Endodermal cell (in vitro differentiated cells): ENCODE measurements around the gene KIRREL3. TPM values are rescaled to one million over a fixed set of nuclear protein-coding genes. Genes with fewer than 3 reads are reported as not detected.
A peak's percentile ranks its signal among the peaks of the same experiment; 100 is the strongest.

Experiments used
- DNase-seq: peaks from one replicate; pipeline ENCODE4 v3.0.0-alpha.2; 2017
- H3K27ac ChIP-seq: 2 replicates; pipeline ENCODE4 v1.5.1; 2013; ENCODE audit warnings: mild to moderate bottlenecking, low read depth, low read length, moderate library complexity
- H3K27me3 ChIP-seq: 2 replicates; pipeline ENCODE4 v1.6.1; 2013; ENCODE audit warnings: mild to moderate bottlenecking, low read length, moderate library complexity; ENCODE audit not compliant: insufficient read depth, control insufficient read depth, poor library complexity, severe bottlenecking
- H3K36me3 ChIP-seq: 2 replicates; pipeline ENCODE4 v1.7.0; 2013; ENCODE audit warnings: mild to moderate bottlenecking, low read length, moderate library complexity; ENCODE audit not compliant: control insufficient read depth, insufficient read depth
- H3K4me1 ChIP-seq: one replicate; pipeline ENCODE4 v1.7.0; 2013; ENCODE audit warnings: low read length; ENCODE audit not compliant: control insufficient read depth, insufficient read depth
- H3K4me3 ChIP-seq: 2 replicates; pipeline ENCODE4 v1.5.1; 2013; ENCODE audit warnings: mild to moderate bottlenecking, low read length, moderate library complexity
- H3K9ac ChIP-seq: 2 replicates; pipeline ENCODE4 v1.6.1; 2013; ENCODE audit warnings: mild to moderate bottlenecking, low read length, moderate library complexity; ENCODE audit not compliant: poor library complexity, severe bottlenecking; ENCODE audit errors: extremely low read depth
- H3K9me3 ChIP-seq: 2 replicates; pipeline ENCODE4 v1.6.1; 2013; ENCODE audit warnings: mild to moderate bottlenecking, low read length, moderate library complexity; ENCODE audit not compliant: control insufficient read depth
- H3K27ac Mint-ChIP-seq: 2 replicates; pipeline ENCODE4 v1.8.0; 2020; ENCODE audit warnings: mixed read lengths
- H3K27me3 Mint-ChIP-seq: 2 replicates; pipeline ENCODE4 v1.8.0; 2021; ENCODE audit warnings: mild to moderate bottlenecking, mixed read lengths; ENCODE audit not compliant: insufficient read depth
- H3K36me3 Mint-ChIP-seq: 2 replicates; pipeline ENCODE4 v1.8.0; 2020; ENCODE audit warnings: low read depth, mixed read lengths
- H3K4me1 Mint-ChIP-seq: 2 replicates; pipeline ENCODE4 v1.8.0; 2020; ENCODE audit warnings: mixed read lengths
- H3K4me3 Mint-ChIP-seq: 2 replicates; pipeline ENCODE4 v1.8.0; 2020; ENCODE audit warnings: mild to moderate bottlenecking, moderate library complexity, mixed read lengths
- H3K9me3 Mint-ChIP-seq: 2 replicates; pipeline ENCODE4 v1.8.0; 2020; ENCODE audit warnings: mild to moderate bottlenecking, mixed read lengths
- WGBS, 2 experiments: methylation state at CpG; one replicate each; pipeline versions ENCODE4 v1.1.5 to v1.1.7; 2013; ENCODE audit warnings: missing lambda C conversion rate in 2 of 2, mixed read lengths in 1 of 2; ENCODE audit not compliant: insufficient coverage in 1 of 2, insufficient read length in 1 of 2; 5-methylcytosine and 5-hydroxymethylcytosine counted together
- total RNA-seq, 2 donors: library from RNA; stranded (reverse); fragmentation: NEBNext Ultra II Directional in 1 of 2; extraction: Animal tissue kit (Norgen Biotek cat#: 25700) in 1 of 2; gene quantifications; 2 replicates in 1 of 2; 3 replicates in 1 of 2; pipeline ENCODE4 v1.2.1, GENCODE V29; 2021
- TF ChIP-seq, protein P1 (sequence below): fragments of 200-600 bp; sonication (generic); conservative IDR thresholded peaks from 2 replicates; pipeline ENCODE4 v1.5.0; 2021; ENCODE audit warnings: antibody characterized with exemption, mild to moderate bottlenecking

KIRREL3 gene
- total RNA-seq, 2 donors from 2014 or later, result 1.1 to 1.4 TPM

DNA sequence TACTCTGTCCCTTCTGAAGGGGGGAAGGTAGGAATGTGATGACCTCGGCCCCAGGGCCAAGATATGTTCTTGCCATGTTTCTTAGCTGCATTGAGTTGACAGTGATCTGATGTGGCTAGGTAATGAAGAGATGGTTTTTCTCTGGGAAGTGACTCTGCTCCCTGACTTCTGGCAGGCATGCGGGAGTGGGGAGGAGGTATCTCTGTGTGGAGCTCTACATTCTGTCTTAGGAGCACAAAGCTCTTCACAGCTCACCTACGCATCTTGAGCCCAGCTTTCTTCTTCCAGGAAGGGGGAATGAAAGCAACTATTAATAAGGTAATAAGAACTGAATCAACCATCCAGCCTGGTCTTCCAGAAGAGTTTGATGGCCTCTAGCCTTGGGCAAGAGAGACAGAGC, 404.1 kb downstream of the KIRREL3 start:
- Histone ChIP-seq H3K9ac (no peak overlapping the region), H3K36me3 (no peaks in the 10 kb centered on the region), H3K9me3 (no peaks in the 10 kb centered on the region), H3K27ac (no peak overlapping the region), H3K27me3 (no peaks in the 10 kb centered on the region), H3K4me3 (no peak overlapping the region), H3K4me1 (peaks cover under 1% of the 10 kb centered on the region)
- no peaks in the 10 kb centered on the region for H3K36me3 Mint-ChIP-seq
- 94% methylated on average over 3 of the region's 3 CpGs; no CpG with 5 or more reads in 1 of the 2 experiments for WGBS, 2 experiments
- H3K27ac Mint-ChIP-seq, result no peak overlapping the region
- H3K27me3 Mint-ChIP-seq, result peaks cover 8% of the 10 kb centered on the region
- TF ChIP-seq, protein P1, sequence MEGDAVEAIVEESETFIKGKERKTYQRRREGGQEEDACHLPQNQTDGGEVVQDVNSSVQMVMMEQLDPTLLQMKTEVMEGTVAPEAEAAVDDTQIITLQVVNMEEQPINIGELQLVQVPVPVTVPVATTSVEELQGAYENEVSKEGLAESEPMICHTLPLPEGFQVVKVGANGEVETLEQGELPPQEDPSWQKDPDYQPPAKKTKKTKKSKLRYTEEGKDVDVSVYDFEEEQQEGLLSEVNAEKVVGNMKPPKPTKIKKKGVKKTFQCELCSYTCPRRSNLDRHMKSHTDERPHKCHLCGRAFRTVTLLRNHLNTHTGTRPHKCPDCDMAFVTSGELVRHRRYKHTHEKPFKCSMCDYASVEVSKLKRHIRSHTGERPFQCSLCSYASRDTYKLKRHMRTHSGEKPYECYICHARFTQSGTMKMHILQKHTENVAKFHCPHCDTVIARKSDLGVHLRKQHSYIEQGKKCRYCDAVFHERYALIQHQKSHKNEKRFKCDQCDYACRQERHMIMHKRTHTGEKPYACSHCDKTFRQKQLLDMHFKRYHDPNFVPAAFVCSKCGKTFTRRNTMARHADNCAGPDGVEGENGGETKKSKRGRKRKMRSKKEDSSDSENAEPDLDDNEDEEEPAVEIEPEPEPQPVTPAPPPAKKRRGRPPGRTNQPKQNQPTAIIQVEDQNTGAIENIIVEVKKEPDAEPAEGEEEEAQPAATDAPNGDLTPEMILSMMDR, result no peak
- DNase-seq, result peak; percentile 22
- H3K4me3 Mint-ChIP-seq, result no peak overlapping the region
- H3K4me1 Mint-ChIP-seq, result peaks cover 16% of the 10 kb centered on the region
- H3K9me3 Mint-ChIP-seq, result no peaks in the 10 kb centered on the region

DNA sequence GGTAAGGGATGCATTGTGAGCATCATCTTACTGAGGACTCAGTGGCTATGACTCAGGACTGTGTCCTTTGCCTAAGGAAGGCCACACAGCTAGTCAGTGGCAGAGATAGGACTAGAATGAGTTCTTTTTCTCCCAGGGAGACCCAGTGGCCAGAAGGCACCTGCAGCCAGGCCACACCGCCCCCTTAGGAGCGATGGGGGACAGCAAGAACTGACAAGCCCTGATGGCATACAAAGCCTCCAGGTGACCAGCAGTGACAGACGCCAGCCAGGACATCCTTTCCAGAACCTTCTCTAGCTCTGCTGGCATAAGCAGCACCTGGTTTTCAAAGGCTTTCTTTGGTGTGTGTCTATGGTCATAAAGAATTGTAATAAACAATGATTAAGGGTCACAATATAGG, 405.0 kb downstream of the KIRREL3 start:
- Histone ChIP-seq H3K36me3 (no peaks in the 10 kb centered on the region), H3K27me3 (no peaks in the 10 kb centered on the region)
- WGBS, 2 experiments, result 75 to 93% methylated on average over 3 of the region's 3 CpGs

DNA sequence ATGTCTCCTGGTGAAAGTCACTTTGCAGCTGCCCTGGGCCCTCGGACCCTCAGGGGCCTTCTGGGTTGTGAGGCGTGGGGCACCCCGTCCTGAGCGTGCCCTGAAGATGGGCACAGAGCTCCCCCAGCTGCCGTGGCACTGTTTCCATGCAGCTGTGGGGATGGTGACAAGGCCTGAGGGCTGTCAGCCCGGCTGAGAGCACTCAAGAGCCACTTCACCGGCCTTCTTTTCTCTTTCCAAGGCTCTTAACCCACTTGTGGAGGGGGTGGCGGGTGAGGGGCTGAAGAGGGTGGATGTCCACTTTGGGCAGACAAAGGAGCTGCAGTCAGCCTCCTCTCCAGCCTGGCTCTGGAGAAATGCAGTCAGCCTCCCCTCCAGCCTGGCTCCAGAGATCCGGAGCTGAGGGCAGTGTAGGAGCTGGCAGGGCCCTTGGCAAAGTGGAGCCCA, 405.6 kb downstream of the KIRREL3 start:
- H3K27ac ChIP-seq, result no peak overlapping the region
- TF ChIP-seq, protein P1, result no peak
- H3K27me3 ChIP-seq, result no peaks in the 10 kb centered on the region
- H3K4me1 Mint-ChIP-seq, result peaks cover 10% of the 10 kb centered on the region
- H3K36me3 ChIP-seq, result no peaks in the 10 kb centered on the region
- no peak overlapping the region for H3K9ac ChIP-seq
- DNase-seq, result no peak
- H3K4me3 ChIP-seq, result no peak overlapping the region
- no peak overlapping the region for H3K4me3 Mint-ChIP-seq
- H3K36me3 Mint-ChIP-seq, result no peaks in the 10 kb centered on the region
- peaks cover under 1% of the 10 kb centered on the region for H3K4me1 ChIP-seq
- H3K27me3 Mint-ChIP-seq, result peaks cover 8% of the 10 kb centered on the region
- WGBS, 2 experiments, result 90 to 97% methylated on average over 2 to 9 of the region's 9 CpGs
- no peaks in the 10 kb centered on the region for H3K9me3 Mint-ChIP-seq
- H3K27ac Mint-ChIP-seq, result no peak overlapping the region
- H3K9me3 ChIP-seq, result no peaks in the 10 kb centered on the region

More for the DNA sequence above, 405.0 kb downstream of the KIRREL3 start:
- no peaks in the 10 kb centered on the region for H3K36me3 Mint-ChIP-seq
- H3K27ac Mint-ChIP-seq, result no peak overlapping the region
- DNase-seq, result peak; percentile 77
- H3K9ac ChIP-seq, result no peak overlapping the region
- TF ChIP-seq, protein P1, result peak; percentile 67
- no peak overlapping the region for H3K4me3 Mint-ChIP-seq
- no peak overlapping the region for H3K4me3 ChIP-seq
- no peak overlapping the region for H3K27ac ChIP-seq
- no peaks in the 10 kb centered on the region for H3K9me3 Mint-ChIP-seq
- H3K27me3 Mint-ChIP-seq, result peaks cover 8% of the 10 kb centered on the region
- peaks cover 7% of the 10 kb centered on the region for H3K4me1 Mint-ChIP-seq
- no peaks in the 10 kb centered on the region for H3K9me3 ChIP-seq
- H3K4me1 ChIP-seq, result no peaks in the 10 kb centered on the region
